HCT116 (cell line): ENCODE measurements around the gene RANGRF.

Experiments
- ATF3 ChIP-seq: IDR thresholded peaks from 2 replicates; pipeline ENCODE4 v1.6.1; 2012
- CEBPB ChIP-seq: IDR thresholded peaks from 2 replicates; pipeline ENCODE4 v1.6.1; 2012; ENCODE audit warnings: low read depth
- CTCF ChIP-seq, 3 experiments: fragments of 200-600 bp in 1 of 3; sonication (generic) in 1 of 3; IDR thresholded peaks in 2 of 3; conservative IDR thresholded peaks in 1 of 3; 2 replicates each; pipeline ENCODE4 v1.5.1; 2012 to 2017; ENCODE audit warnings: low read depth in 2 of 3, low read length in 2 of 3, antibody characterized with exemption in 1 of 3, borderline replicate concordance in 1 of 3, control low read depth in 1 of 3, mild to moderate bottlenecking in 1 of 3, mixed read lengths in 1 of 3, mixed run types in 1 of 3, moderate library complexity in 1 of 3; ENCODE audit not compliant: insufficient read depth in 1 of 3
- EZH2 ChIP-seq: fragments of 200-600 bp; sonication (generic); IDR thresholded peaks from 2 replicates; pipeline ENCODE4 v1.6.1; 2017; ENCODE audit warnings: antibody characterized with exemption, mixed run types
- FOSL1 ChIP-seq: IDR thresholded peaks from 2 replicates; pipeline ENCODE4 v1.6.1; 2012; ENCODE audit warnings: low read depth
- MAX ChIP-seq: IDR thresholded peaks from 2 replicates; pipeline ENCODE4 v1.6.1; 2012
- POLR2A ChIP-seq: IDR thresholded peaks from 2 replicates; pipeline ENCODE4 v1.7.0; 2011; ENCODE audit warnings: borderline replicate concordance; ENCODE audit not compliant: insufficient read depth, insufficient read length; ENCODE audit errors: extremely low read depth
- POLR2AphosphoS5 ChIP-seq: IDR thresholded peaks from 2 replicates; pipeline ENCODE4 v1.6.1; 2011; ENCODE audit warnings: mild to moderate bottlenecking, low read depth, low read length, moderate library complexity
- RAD21 ChIP-seq: IDR thresholded peaks from 2 replicates; pipeline ENCODE4 v1.6.1; 2012; ENCODE audit warnings: low read depth, mild to moderate bottlenecking
- REST ChIP-seq: IDR thresholded peaks from 2 replicates; pipeline ENCODE4 v1.6.1; 2012; ENCODE audit warnings: low read depth
- SIN3A ChIP-seq: IDR thresholded peaks from 2 replicates; pipeline ENCODE4 v1.6.1; 2012; ENCODE audit warnings: low read depth
- TCF7L2 ChIP-seq: IDR thresholded peaks from 2 replicates; pipeline ENCODE4 v1.7.0; 2011; ENCODE audit warnings: borderline replicate concordance, inconsistent platforms; ENCODE audit not compliant: insufficient read depth, insufficient read length; ENCODE audit errors: extremely low read depth
- ZNF274 ChIP-seq: fragments of 200-500 bp; sonication (Bioruptor generic); IDR thresholded peaks from 2 replicates; pipeline ENCODE4 v1.6.1; 2014; ENCODE audit warnings: mild to moderate bottlenecking, low read depth, low read length, inconsistent platforms

- TF ChIP-seq CTCF (IDR thresholded peaks at IDR 0.05 in 2 of 3, conservative IDR thresholded peaks at IDR 0.05 in 1 of 3; ENCODE audit: borderline replicate concordance in 1 of 3, insufficient read depth in 1 of 3, low read depth in 2 of 3, low read length in 2 of 3) = no peak
- TF ChIP-seq POLR2AphosphoS5 = no peak
- TF ChIP-seq POLR2A = no peak
- no peak for TF ChIP-seq CEBPB
- TF ChIP-seq EZH2 = no peak
- no peak for TF ChIP-seq SIN3A
- TF ChIP-seq MAX = no peak
- no peak for TF ChIP-seq ATF3
- no peak for TF ChIP-seq ZNF274
- no peak for TF ChIP-seq TCF7L2
- no peak for TF ChIP-seq FOSL1
- no peak for TF ChIP-seq REST
- no peak for TF ChIP-seq RAD21
Observed at GRCh38 chr17:8283356-8283755, 5.1 kb upstream of the RANGRF start.
